NCI-H82 (cell line): ENCODE results near the gene POFUT2.

Experiments
- DNase-seq: peaks from one replicate; lab custom pipeline; 2025; lab: John Stamatoyannopoulos, UW

Gene POFUT2

GRCh38 chr21:45283035-45283610 is 4.6 kb downstream of the POFUT2 start:
- no peak for DNase-seq

DNA sequence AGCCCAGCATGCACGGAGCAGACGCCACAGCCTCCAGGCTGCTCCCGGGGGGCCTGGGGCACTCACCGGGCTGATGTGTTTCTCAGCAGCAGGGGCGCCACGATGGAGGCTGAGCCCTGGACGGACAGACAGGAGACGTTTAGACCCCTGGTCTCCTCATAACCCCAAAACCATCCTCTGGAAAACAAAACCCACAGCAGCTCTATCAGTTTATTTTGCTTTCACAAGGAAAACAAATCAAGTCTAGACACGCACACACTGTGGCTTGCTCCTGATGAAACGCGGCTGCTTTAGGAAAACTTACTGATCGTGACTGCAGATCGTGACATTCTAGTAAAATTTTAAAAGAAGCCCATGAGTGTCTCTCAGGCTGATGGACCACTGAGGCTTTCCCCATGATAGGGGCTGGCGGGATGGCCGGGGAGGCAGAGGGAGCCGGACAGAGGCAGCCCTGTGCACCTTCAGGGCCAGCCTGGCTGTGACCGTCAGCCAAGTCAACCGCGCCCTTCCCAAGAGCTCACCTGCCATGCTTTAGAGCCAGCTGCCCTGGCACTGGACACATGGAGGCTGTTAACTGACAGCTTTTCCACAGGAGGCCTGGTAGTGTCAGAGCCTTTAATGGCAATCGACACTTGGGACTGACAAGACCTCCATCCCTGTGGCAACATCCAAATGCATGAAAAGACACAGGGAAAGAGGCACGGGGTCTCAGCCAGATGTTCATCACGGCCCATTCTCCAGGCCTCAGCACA is 5.2 kb downstream of the POFUT2 start:
- DNase-seq: no peak

- DNase-seq: no peak
Observed at GRCh38 chr21:45281411-45282282, 6.0 kb downstream of the POFUT2 start.

DNA sequence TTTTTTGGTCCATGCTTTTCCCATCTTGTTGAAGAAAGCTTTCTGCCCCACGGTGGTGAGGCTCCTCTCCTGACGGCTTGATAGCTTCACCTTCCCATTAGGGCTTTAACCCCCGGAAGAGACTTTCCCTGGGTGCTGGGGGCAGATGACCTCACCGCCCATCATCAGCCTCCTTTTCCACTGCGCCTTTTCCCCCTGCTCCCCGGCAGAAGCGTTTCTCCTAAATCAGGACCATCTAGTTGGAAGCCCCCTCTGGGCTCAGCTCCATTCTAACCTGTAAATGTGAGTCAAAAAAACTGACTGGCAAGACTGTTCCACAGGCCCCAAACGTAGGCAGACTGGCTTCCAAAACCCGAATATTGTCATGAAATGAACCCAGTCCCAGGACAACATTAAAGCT is 6.7 kb downstream of the POFUT2 start:
- no peak for DNase-seq

DNA sequence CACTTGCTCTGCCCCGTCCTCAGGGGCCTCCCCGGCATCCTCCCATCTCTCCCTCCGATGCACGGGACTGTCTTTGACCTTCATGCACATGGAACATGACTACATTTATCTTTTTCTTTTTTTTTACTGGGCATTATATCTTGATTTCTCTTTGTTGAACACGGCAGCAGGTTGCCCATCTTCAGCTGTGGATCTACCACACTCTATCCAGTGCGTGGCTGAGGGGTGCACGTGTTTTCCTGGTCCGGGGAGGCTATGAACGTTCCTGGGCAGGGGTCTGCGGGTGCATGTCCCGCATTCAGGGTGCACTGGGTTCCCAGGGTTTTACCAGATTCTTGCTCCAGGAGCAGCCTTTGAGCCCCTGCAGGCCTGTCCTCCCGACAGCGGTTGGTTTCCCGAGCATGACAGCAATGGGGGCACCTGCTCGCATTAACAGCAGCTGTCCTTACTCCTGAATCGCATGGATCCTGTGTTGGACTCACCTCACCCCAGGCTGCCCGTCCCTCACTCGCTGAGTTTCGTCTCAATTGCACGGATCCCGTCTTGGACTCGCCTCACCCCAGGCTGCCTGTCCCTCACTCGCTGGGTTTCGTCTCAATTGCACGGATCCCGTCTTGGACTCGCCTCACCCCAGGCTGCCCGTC is 7.4 kb downstream of the POFUT2 start:
- DNase-seq: no peak

GRCh38 chr21:45279446-45280177 is 8.1 kb downstream of the POFUT2 start:
- DNase-seq: no peak

DNA sequence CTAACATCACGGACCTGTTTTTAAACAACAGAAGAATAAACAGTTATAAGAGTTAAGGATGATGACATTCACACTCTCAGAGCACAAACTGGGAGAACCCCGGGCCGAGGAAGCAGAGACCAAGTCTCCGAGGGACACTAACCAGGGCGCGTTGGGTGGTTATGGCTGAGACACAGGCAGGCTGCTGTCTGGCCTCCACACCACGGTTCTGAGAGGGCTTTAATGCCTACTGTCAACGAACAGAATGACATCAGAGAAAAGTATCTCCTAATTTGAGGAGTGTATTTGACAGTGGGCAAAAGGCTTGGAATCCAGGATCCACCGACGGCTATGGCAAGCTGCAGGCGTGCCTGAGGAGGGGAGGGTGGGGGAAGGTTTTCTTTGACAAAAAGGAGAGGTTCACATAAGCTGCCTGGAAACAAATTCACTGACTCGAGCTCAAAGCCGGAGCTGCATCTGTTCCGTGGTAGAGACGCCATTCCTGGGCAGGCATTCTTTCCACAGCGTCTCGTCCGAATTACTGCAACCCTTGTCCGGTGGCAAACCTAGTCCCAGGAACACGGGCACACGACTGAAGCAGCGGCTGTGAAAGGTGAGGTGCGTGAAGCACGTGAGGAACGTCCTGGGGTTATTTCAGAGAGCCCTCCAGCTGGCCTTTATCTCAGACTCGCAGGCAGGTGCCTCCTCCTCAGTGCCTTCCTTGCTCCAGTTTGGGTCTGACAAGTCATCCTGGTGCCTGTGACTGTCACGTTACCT is 9.4 kb downstream of the POFUT2 start:
- no peak for DNase-seq

DNA sequence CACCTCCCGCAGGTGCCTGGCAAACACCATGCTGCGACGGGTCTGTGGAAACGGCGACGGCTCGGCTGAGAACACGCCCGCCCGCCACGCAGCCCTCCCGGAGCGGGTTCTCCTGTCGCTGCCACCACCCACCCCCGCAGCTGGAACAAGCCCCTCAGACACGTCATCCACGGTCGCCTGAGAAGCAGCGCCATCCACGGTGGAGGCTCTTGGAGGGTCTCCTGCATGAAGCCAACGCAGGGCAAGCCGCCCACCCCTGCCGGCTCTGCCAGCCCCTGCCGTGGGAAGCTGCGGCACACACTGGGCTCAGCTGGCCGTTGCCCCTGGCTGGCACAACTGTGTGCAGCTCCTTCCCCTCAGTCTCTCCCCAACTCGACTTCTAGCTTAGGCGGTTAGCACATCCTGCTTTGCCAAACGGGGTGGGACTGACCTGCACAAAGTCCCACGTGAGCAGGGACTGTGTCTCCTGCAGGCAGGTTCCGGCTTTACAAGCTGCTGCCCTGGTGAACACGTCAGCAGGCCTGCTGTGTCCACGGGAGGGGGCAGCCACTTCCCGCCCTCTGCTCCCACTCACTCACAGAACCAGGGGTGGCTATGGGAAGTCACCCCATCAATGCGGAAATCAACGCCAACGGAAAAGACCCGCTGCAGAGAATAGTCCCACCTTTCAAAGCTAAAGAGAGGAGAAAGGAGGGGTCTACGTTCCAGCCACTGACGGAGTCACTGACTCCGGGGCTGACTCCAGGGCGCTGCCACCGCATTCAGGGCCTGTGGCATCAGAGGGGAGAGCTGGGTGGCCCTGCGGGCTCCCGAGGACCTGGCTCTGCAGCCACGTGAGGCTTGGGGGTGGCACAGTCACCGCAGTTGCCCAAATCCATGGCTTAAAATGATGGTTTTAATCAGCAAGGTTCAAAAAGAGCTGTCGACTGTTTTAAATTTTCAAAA is 10.3 kb downstream of the POFUT2 start:
- DNase-seq: no peak

DNA sequence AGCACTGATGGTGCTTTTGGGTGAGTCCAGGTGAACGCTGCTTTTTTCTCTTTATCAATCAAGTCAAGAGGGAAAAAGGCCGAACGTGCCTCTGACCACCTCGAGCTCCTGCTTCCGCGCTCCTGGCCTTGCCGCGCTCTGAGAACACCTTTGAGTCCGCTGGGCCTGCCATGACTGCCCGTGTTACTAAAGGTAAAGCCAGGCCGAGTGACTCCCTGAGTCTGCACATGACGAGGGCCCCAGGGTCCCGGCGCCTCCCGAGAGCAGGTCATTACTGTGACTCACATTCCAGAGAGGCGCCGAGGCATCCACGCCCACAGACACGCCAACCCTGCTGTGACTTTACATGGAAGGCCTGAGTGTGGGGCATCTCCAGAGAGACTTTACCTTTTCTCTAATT is 11.1 kb downstream of the POFUT2 start:
- no peak for DNase-seq

DNA sequence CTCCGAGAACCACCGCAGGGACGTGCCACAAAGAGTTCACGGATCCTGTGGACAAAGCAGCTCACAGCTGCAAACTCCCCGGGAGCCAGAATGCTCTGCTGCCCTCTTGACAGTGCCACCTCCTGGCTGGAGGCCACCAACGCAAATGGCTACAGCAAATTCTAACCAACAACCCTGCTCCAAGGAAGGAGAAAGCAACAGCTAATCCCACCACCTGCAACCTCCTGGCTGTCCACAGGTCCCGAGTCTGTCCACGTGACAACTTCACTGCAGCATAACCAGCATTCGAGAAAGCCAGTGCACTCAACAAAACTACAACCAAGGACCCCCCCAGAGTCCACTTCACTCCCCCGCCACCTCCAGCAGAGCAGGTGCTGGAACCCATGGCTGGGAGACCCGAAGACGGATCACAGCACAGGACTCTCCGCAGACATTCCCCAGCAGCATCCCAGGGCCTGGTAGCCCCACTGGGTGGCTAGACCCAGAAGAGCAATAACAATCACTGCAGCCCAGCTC is 17.3 kb downstream of the POFUT2 start:
- DNase-seq: no peak

DNA sequence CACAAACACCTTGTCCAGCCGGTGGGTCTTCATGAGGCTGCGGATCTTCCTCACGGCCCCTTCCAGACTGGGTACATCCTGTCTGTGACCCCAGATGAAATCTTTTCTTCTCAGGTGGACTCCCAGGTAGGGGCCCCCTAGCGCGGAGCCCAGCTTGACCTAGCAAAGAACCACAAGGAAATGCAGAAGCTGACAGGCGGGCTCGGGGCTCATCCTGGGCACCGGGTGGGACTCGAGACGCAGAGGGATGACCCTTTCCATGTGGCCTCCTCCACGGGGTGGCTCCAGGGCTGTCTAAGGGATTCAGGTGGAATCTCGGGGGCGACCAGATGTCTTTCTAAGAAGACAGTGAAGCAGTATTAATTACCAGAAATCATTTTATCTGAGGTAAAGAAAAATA is 17.8 kb downstream of the POFUT2 start:
- DNase-seq: no peak

DNA sequence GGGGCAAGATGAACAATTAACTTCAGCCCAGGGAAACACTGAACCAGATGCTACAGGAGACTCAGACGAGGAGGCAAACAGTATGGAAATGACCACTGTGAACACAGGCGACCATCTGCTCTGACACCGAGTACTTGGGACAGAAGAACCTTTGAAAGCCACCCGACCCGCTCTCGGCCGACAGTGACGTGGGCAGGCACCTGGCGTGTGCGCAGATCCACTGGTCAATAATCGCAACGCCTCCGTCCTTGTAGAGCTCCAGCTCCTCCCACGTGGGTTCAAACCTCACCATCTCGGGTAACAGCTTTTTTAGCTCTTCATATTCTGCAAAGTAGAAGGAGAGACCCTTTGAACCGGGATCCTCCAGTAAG is 20.3 kb downstream of the POFUT2 start:
- no peak for DNase-seq

DNA sequence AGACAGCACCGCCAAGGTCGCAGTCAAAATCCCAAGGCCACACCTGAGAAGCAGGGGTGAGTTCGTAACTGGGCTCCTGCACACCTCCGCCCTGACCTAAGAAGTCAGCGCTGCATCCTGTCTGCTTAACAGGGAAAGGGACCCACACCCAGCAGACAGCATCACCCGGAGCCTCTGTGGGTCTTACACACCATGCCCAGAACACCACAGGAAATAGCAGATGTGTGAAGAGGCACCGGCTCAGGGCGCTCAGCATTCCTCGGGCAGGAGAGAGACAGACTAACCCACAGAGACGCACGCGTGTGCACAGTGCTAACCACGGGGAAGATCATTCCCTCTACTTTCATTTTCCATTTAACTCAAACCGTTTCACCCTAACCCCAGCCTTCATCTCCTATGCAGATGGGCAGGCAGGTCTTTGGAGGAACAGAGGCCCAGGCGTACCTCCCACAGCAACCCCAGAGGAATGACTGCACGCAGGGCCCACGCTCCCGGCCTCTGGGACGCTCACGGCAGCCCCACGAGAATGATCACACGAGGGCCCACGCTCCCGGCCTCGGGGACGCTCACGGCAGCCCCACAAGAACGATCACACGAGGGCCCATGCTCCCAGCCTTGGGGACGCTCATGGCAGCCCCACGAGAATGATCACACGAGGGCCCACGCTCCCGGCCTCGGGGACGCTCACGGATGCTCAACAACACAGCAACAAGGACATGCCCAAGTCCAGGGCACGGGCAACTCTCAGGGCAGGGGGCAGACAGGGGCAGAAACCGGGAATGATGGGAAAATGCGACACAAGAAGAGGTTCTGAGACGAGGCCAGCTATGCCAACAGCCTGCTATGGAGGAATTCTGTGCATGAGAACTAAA is 20.9 kb downstream of the POFUT2 start:
- no peak for DNase-seq

DNA sequence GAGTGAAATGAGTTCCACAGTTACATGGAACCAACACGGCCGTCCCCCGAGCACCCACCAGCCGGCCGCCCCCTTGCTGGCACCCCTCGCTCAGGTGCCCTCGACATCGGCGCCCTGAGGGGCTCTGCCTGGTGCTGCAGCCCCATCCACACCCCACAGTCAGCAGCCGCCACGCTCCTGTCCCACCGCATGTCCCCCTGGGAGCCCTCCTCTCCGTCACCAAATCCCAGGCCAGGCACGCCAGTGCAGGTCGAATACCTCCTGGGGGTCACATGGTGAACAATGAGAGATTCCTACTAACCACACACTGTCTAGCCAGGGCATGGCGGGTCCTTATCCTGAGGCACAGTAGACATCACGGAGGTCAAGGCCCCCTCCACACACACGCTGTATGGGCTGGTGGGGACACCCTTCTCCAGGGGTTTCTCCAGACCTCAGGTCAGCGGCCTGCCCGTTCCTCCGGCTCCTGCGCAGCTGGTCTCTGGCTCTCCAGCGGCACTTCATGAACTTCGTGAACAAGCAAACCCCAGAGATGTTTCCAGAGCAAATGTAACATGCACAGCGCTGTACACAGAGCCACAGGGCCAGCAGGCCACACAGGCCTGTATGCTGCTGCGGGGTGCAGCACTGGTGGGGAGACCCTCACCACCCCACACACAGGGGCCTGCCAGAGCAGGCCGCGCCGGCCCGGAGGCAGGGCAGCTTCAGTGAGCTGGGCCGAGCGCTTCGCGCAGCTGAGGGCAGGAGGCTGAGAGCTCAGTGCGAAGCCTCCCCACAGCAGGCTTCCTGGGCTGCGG is 21.8 kb downstream of the POFUT2 start:
- DNase-seq: no peak

DNA sequence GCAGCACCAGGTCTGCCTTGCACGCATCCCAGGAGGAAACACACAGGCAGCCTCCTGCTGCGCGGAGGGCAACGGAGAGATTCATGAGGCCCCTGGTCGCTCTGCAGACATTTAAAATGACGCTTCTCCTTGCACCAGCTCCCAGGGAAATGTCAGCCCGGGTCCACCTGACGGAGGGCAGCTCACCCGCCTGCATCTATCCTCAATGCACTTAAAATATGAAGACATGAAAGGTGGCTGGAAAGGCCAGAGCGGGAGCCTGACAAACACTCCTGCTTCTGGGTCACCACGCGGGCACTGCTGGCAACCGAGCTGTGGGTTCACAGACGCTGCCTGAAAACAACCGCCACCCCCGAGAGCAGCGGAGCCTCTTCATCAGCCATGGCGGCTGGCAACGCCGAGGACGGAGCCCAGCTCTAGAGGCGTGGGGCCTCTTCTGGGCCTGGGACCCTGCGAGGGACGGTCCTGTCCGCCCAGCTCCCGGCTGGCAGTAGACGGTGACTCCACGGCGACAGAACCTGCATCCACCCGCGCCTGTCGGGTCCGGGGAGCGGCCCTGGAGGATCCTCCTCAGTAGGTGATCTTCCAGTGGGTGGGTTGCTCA is 22.7 kb downstream of the POFUT2 start:
- no peak for DNase-seq

DNA sequence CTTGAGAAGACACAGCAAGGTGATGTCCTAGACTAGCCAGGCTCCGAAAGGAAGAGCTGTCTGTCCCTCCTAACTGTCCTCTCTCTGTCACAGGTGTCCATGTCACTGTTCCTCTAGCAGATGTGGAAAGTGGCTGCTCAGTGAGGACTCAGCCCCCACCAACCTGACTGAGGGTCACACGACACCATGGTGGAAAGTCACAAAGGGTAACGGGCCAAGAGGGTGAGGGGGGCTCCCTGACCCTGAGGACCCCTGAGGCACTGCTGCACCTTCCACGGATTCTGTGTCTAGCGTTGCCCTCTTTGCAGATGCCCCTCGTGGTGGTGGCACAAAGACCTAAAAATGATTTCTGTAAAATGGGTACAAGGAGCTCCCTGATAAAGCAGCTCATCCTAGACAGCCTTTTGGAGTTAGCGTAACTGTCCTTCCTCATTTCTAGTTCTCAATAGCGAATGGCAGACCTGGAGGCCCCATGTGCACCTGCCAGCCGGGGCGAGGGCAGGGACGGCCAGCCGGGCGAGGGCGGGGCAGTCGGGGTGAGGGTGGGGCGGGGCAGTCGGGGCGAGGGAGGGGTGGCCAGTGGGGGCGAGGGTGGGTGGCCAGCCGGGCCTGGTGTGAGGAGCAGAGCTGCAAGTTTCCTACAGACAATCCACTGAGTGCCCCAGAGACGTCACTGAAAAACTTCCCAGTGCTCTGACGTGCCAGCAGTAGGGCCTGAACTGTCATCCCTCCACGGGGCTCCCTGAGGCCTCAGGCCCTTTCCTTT is 23.4 kb downstream of the POFUT2 start:
- no peak for DNase-seq

DNA sequence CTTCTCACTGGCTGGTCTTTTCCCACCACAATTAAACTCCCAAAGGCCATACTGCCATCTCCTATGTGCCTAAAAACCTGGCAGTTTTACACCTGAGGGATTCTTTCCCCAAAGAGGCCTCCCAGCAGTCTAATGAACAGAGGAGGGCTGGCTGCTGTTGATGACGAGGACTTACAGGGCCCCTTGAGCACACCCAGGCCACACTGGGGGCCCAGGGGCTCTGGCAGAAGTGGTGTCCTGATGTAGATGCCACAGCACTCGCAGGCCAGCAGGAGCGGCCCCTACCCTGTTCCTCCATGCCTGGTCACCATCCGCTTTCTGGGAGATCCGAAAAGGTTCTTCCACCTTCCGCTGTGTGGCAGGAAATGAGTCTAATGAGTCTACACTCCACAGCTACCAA is 24.2 kb downstream of the POFUT2 start:
- no peak for DNase-seq
